GM18858 (cell line): ENCODE results near the gene EYA4.
"Not testable (repeated sequence)": the region's sequence is repeated elsewhere in the genome, so short reads cannot be mapped to it uniquely, and the experiment has no call there.

ENCODE experiments used
- ATAC-seq: cut with Tn5 transposase; IDR thresholded peaks from one replicate; pipeline ENCODE4 v1.9.1; 2021; ENCODE audit not compliant: unreplicated experiment

The EYA4 gene

DNA sequence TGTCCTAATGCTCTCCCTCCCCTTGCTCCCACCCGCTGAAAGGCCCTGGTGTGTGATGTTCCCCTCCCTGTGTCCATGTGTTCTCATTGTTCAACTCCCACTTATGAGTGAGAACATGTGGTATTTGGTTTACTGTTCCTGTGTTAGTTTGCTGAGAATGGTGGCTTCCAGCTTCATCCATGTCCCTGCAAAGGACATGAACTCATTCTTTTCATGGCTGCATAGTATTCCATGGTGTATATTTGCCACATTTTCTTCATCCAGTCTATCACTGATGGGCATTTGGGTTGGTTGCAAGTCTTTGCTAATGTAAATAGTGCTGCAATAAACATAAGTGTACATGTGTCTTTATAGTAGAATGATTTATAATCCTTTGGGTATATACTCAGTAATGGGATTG lies 313.0 kb downstream of the EYA4 start:
- ATAC-seq: not testable (repeated sequence)

DNA sequence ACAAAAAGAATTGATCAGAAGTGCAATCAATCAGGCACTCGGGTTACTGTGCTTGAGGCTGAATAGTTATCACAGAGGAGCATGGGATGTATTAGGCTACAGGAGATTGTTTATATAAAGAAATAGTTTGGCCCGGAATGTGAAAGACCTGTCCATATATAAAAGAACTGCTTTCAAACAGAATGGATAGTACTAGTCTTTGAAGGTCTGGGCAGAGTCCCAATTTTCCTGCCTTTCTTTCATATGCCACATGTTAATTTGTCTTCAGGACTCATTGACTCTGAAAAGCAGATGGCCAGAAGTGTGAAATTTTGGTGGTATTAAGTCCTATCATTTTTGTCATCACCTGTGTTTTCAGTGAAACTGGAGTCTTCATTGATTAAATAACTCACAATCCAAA lies 314.5 kb downstream of the EYA4 start:
- no peak for ATAC-seq

DNA sequence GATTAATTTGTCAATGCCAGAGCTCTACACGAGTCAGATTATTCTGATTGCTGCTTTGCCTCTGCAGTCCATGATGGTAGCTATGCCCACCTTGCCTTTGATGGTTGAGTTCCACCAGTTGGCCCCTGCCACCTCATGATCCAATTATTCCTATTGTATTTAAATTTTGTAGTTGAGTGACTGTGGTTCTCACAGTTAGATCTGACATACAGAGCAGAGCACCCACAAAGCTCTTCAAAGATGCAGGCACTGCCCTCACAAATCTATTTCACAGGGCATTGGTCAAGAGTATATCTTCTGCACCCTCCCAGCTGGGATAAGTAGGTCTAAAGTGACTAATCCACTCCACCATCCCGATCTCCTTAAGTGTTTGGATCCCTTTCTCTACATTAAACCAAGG lies 318.8 kb downstream of the EYA4 start:
- no peak for ATAC-seq

- ATAC-seq: no peak
Measured at GRCh38 chr6:133567636-133568035, 326.5 kb downstream of the EYA4 start.

GRCh38 chr6:133568970-133569889 lies 328.1 kb downstream of the EYA4 start:
- ATAC-seq: no peak

- ATAC-seq: no peak
Measured at GRCh38 chr6:133571681-133572080, 330.5 kb downstream of the EYA4 start.

DNA sequence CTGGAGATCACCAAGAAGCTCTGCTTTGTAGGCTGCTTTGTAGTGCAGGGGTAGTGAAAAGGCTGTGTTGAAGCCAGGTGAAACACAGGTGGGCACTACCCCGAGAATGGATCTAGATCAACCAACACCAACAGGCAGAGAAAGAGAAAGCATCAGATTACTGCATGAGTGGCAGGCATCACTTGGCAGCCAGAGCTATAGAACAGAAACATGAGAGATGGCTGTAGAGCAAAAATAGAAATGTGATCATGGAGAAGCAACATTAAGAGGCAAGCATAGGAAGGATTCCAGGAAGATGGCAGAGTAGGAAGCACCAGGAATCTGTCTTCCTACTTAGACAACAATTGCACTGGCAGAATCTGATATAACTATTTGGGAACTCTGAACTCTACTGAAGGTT lies 336.7 kb downstream of the EYA4 start:
- ATAC-seq: no peak
